HFF-Myc (cell line): ENCODE measurements around the gene C9orf85.

Experiments
- DNase-seq: peaks from one replicate; pipeline ENCODE4 v3.0.0-alpha.2; 2011; ENCODE audit warnings: low read depth; ENCODE audit errors: extremely low read depth
- H3K4me3 ChIP-seq: replicated peaks from 2 replicates; pipeline ENCODE4 v1.5.1; 2011; ENCODE audit warnings: low read depth, mild to moderate bottlenecking, control low read depth, low read length
- TF ChIP-seq, protein P1 (sequence below): IDR thresholded peaks from 2 replicates; pipeline ENCODE4 v1.5.1; 2012; ENCODE audit warnings: mild to moderate bottlenecking, low read depth, low read length, control low read depth; ENCODE audit errors: missing control alignments

C9orf85 gene, protein sequence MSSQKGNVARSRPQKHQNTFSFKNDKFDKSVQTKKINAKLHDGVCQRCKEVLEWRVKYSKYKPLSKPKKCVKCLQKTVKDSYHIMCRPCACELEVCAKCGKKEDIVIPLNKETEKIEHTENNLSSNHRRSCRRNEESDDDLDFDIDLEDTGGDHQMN

DNA sequence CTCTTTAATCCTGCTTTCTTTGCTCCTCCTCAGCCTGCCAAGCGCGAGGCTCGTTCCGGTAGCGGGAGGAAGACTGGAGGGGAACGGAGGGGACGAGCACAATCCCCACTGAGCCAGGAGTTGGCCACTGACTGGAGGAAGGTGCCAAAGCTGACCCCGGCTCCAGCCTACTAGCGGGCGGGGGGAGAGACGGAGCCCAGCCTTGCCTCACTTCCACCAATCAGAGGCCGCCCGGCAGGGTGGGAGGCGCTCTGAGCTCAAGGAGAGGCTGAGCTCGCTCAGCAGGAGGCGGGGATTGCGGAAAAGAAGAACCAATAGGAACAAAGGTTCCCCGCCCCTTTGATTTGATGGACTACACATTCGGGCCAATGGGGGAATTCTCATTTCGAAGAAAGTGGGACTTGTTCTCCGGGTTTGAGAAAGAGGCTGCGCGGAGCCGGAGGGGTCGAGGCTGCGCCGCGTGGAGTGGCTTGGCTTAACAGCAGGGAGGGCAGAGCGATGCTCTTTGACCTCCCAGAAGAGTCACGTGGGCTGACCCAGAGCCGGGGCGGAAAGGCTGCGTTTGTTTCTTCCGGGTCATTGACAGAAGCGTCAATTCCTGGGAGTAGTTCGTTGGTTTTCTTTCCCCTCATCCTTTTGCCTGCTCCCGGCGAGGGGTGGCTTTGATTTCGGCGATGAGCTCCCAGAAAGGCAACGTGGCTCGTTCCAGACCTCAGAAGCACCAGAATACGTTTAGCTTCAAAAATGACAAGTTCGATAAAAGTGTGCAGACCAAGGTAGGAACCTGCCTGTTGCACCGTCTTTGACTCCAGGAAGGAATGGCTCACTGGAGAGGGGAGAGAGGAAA lies at the start of gene C9orf85, which contains the start of gene ABHD17B:
C9orf85 (plus strand) TSS at position 579 of the 847 bp plus-strand sequence; CDS start at position 675, 96 bp downstream.
ABHD17B (minus strand) TSS at position 133 of the 847 bp plus-strand sequence. CDS start 36,113 bp downstream, outside the sequence.
- peak; percentile 97 for DNase-seq
- peak within 1 kb of the TSS; percentile 93 for H3K4me3 ChIP-seq
- TF ChIP-seq, protein P1, sequence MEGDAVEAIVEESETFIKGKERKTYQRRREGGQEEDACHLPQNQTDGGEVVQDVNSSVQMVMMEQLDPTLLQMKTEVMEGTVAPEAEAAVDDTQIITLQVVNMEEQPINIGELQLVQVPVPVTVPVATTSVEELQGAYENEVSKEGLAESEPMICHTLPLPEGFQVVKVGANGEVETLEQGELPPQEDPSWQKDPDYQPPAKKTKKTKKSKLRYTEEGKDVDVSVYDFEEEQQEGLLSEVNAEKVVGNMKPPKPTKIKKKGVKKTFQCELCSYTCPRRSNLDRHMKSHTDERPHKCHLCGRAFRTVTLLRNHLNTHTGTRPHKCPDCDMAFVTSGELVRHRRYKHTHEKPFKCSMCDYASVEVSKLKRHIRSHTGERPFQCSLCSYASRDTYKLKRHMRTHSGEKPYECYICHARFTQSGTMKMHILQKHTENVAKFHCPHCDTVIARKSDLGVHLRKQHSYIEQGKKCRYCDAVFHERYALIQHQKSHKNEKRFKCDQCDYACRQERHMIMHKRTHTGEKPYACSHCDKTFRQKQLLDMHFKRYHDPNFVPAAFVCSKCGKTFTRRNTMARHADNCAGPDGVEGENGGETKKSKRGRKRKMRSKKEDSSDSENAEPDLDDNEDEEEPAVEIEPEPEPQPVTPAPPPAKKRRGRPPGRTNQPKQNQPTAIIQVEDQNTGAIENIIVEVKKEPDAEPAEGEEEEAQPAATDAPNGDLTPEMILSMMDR = no peak

DNA sequence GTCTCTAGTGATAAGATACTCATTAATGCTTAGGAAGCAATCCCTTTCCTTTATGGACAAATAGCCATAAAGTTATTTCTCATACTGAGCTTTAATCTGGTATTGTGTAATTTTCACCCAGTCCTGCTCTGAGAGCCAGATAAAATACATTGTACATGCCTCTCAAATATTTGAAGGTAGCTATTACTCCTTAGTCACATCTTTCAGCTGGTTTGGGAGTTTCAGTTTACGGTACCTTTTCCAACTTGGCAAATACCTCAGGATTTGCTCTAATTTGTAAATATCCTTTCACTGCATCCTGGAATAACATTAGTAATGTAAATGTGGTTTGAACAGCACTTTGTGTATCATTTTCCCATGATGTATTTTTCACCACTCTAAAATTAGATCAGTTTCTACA lies 47.8 kb upstream of the C9orf85 start:
- no peak overlapping the region for H3K4me3 ChIP-seq
- TF ChIP-seq, protein P1 = no peak

DNA sequence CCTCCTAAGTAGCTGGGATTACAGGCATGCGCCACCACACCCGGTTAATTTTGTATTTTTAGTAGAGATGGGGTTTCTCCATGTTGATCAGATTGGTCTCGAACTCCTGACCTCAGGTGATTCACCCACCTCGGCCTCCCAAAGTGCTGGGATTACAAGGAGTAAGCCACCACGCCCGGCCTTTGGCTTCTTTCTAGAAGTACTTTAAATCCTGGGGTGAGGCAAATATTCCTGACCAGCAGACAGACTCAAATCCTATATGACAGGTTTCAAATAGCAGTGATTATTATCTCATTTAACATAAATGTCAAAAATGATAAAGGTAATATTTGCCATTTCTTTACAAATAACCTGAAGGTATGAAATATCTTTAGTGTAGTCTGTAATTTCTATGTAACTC lies 36.1 kb upstream of the C9orf85 start:
- TF ChIP-seq, protein P1 = no peak
- H3K4me3 ChIP-seq = no peak overlapping the region
- no peak for DNase-seq

More for the DNA sequence above, 47.8 kb upstream of the C9orf85 start:
- DNase-seq = no peak

DNA sequence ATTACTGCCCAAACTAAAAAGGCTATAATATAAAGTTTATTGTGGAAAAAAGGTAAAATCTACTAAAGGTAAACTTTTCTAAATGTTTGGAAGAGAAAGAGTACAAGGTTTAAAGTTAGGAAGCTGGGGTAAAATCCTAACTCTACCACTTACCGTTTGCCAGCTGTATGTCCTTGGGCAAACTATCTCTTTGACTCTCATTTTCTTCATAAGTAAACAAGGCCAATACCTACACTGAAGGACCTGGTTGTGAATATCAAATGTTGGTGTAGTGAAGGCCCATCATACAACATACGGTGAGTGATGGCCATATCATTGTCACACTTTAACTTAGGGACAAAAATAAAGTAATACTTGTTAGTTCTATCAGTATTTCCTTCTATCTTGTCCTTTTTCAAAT lies 35.3 kb upstream of the C9orf85 start:
- H3K4me3 ChIP-seq = no peak overlapping the region
- TF ChIP-seq, protein P1 = no peak
- DNase-seq = no peak

DNA sequence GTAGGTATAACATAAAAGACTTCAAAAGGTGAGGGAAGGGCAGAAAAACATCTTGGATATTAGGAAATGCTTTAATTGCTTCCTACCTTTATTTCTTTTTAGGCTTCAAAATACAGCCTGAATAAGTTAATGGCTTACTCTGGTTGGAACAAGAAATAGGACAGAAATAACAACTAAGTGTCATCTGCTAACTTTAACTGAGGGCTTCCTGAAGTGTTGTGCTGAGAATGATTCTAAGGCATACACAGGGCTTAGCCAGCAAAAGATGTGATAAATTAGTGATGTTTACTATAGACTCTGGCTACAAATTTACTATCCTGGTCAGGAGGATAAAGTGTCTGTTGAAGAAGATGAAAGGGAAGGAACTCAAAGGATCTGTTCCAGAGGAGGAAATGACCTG lies 34.6 kb upstream of the C9orf85 start:
- TF ChIP-seq, protein P1 = no peak
- DNase-seq = no peak
- H3K4me3 ChIP-seq = no peak overlapping the region

DNA sequence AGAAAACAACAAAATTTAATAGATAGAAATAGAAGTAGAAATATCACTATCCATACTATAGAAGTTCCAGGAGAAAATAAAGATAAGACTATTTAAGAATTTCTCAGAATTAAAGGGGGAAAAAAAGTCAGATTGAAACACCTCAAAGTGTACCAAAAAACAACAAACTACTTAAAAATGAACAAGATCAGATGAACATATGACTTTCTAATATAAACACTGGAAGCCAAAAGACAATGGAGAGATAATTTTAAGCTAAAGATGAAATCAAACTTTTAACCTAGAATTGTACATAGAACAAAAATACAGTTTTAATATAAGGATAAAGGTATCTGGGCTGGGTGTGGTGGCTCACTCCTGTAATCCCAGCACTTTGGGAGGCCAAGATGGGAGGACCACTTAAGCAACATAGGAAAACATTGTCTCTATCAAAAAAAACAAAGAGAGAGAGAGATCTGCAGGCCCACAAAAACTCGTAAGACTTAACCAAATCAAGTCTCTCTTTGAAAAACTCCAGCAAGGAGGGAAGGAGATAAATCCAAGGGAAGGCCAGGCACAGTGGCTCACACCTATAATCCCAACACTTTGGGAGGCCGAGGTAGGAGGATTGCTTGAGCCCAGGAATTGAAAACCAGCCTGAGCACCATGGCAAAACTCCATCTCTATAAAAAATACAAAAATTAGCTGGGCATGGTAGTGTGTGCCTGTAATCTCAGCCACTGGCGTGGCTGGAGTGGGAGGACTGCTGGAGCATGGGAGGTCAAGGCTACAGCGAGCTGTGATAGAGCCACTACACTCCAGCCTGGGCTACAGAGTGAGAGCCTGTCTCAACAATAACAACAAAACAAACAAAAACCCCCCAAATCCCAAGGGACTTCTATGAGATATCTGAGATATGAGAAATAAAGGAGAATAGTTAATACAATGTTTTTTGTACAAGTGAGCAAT lies 32.8 kb upstream of the C9orf85 start:
- no peak for DNase-seq
- TF ChIP-seq, protein P1 = no peak
- H3K4me3 ChIP-seq = no peak overlapping the region
